Keratinocyte (primary cell): Measurements from ENCODE around the gene TTC23L.

Experiments
- EZH2 ChIP-seq: IDR thresholded peaks from one replicate; pipeline ENCODE4 v1.6.1; 2012; ENCODE audit warnings: inconsistent platforms, mild to moderate bottlenecking, low read length, moderate library complexity
- TF ChIP-seq, protein P1 (sequence below), 3 experiments: IDR thresholded peaks in 1 of 3; conservative IDR thresholded peaks in 1 of 3; optimal IDR thresholded peaks in 1 of 3; 2 replicates in 2 of 3; 3 replicates in 1 of 3; pipeline versions ENCODE3 to v1.5.1; 2011; ENCODE audit warnings: low read length in 3 of 3, mild to moderate bottlenecking in 3 of 3, moderate library complexity in 2 of 3, control low read depth in 1 of 3, inconsistent platforms in 1 of 3; ENCODE audit not compliant: insufficient read depth in 2 of 3; ENCODE audit errors: extremely low read depth in 1 of 3

DNA sequence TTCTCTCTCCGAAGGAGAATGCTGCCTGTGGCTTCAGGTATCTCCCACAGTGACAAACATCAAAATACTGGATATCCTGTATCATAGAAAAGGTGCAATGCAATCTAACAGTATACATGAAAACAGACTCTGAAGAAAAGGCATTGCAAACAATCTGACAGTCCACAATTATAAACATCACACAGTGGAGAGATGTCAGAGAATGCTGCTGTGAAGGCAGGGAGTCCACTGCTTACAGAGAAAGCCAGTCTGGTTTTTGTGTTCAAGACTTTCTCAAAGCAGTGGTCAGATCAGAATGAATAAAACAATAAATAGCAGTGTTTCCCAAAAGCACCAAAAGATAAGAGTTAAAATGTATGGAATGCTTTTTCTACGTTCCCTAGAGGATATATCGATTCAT is 28.7 kb downstream of the TTC23L start:
- TF ChIP-seq, protein P1, sequence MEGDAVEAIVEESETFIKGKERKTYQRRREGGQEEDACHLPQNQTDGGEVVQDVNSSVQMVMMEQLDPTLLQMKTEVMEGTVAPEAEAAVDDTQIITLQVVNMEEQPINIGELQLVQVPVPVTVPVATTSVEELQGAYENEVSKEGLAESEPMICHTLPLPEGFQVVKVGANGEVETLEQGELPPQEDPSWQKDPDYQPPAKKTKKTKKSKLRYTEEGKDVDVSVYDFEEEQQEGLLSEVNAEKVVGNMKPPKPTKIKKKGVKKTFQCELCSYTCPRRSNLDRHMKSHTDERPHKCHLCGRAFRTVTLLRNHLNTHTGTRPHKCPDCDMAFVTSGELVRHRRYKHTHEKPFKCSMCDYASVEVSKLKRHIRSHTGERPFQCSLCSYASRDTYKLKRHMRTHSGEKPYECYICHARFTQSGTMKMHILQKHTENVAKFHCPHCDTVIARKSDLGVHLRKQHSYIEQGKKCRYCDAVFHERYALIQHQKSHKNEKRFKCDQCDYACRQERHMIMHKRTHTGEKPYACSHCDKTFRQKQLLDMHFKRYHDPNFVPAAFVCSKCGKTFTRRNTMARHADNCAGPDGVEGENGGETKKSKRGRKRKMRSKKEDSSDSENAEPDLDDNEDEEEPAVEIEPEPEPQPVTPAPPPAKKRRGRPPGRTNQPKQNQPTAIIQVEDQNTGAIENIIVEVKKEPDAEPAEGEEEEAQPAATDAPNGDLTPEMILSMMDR (optimal IDR thresholded peaks at IDR 0.05 in 1 of 3, IDR thresholded peaks at IDR 0.05 in 1 of 3, conservative IDR thresholded peaks at IDR 0.05 in 1 of 3; ENCODE audit: extremely low read depth in 1 of 3, insufficient read depth in 2 of 3, low read length in 3 of 3) = no peak
- TF ChIP-seq EZH2 = no peak
